Nephron (organoid): ENCODE results near the gene ELP5.

ENCODE experiments used
- H3K27ac Mint-ChIP-seq, 3 experiments: 2 replicates each; pipeline ENCODE4 v1.8.0; 2020; ENCODE audit warnings: mixed read lengths in 3 of 3, mild to moderate bottlenecking in 2 of 3, moderate library complexity in 1 of 3
- H3K27me3 Mint-ChIP-seq: 2 replicates; pipeline ENCODE4 v1.8.0; 2021; ENCODE audit warnings: low read depth, mild to moderate bottlenecking, moderate library complexity, mixed read lengths
- H3K36me3 Mint-ChIP-seq: 2 replicates; pipeline ENCODE4 v1.8.0; 2020; ENCODE audit warnings: low read depth, mixed read lengths
- H3K4me1 Mint-ChIP-seq: 2 replicates; pipeline ENCODE4 v1.8.0; 2020; ENCODE audit warnings: mixed read lengths
- H3K4me3 Mint-ChIP-seq, 3 experiments: 2 replicates each; pipeline ENCODE4 v1.8.0; 2020; ENCODE audit warnings: mild to moderate bottlenecking in 3 of 3, mixed read lengths in 3 of 3, moderate library complexity in 2 of 3
- H3K9me3 Mint-ChIP-seq: 2 replicates; pipeline ENCODE4 v1.8.0; 2020; ENCODE audit warnings: mixed read lengths
- CTCF ChIP-seq, 3 experiments: fragments of 200-600 bp; sonication (generic); IDR thresholded peaks; one replicate each; pipeline ENCODE4 v1.5.0; 2021; ENCODE audit warnings: antibody characterized with exemption in 3 of 3; ENCODE audit not compliant: unreplicated experiment in 3 of 3

ELP5 gene

GRCh38 chr17:7218166-7218565 lies 33.8 kb upstream of the ELP5 start:
- TF ChIP-seq CTCF (IDR thresholded peaks at IDR 0.05; ENCODE audit: unreplicated experiment in 3 of 3) = no peak
- peaks cover 4% of the 10 kb centered on the region for H3K27me3 Mint-ChIP-seq
- H3K27ac Mint-ChIP-seq = peak overlapping the region; percentile 93 to 96 (median 95)
- H3K9me3 Mint-ChIP-seq = no peaks in the 10 kb centered on the region
- H3K36me3 Mint-ChIP-seq = peaks cover 15% of the 10 kb centered on the region
- peaks cover 71% of the 10 kb centered on the region for H3K4me1 Mint-ChIP-seq
- H3K4me3 Mint-ChIP-seq = peak overlapping the region; percentile 89 to 93 (median 89)

DNA sequence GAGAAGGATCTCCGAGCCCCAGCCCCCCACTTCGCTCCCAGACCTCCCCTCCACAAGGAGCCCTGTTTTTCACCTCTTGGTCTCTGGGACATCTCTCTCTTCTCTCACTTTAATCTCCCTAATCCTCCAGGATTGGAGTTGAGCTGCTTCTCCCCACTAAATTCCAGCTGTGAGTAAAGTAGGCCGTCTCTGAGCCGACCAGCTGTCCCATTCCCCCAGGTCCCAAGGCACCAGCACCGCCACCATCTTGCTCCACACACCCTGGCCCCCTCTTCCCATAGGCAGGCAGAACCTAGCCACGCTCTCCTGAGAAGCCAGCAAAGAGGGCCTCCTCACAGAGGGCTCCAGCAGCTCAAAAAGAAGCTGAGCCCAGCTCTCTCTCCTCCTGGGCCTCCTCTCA lies 33.3 kb upstream of the ELP5 start:
- H3K4me3 Mint-ChIP-seq = peak overlapping the region; percentile 89 to 93 (median 89)
- H3K9me3 Mint-ChIP-seq = no peaks in the 10 kb centered on the region
- H3K27ac Mint-ChIP-seq = peak overlapping the region; percentile 93 to 96 (median 95)
- peaks cover 4% of the 10 kb centered on the region for H3K27me3 Mint-ChIP-seq
- peaks cover 15% of the 10 kb centered on the region for H3K36me3 Mint-ChIP-seq
- no peak for TF ChIP-seq CTCF (IDR thresholded peaks at IDR 0.05; ENCODE audit: unreplicated experiment in 3 of 3)
- peaks cover 65% of the 10 kb centered on the region for H3K4me1 Mint-ChIP-seq

DNA sequence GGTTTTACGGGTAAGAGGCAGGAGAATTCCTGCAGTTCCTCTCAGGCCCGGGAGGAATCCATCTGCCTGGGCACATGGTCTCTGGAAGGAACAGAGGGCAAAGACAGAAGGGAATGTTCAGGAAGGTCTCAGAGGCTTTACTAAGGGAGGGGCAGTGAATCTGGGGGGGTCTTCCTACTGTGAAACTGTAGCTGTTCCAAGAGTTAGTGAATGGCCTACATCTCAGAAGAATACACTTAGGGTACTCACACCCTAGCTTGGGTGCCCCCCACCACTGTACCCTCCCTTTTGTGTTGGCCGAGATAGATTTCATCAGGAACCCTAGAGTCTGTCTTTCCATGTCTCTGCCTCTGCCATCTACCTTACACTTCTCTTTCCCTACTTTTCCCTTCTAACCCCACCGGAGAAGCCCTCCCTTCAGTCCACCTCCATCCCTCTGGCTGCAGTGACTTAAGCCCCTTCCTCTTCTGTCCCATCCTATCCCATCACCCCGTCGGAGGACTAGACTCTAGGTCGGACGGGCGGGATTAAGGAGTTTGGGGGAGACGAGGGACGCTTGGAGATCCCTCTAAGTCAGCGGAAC lies 32.7 kb upstream of the ELP5 start:
- H3K9me3 Mint-ChIP-seq = no peaks in the 10 kb centered on the region
- H3K36me3 Mint-ChIP-seq = peaks cover 19% of the 10 kb centered on the region
- H3K4me1 Mint-ChIP-seq = peaks cover 61% of the 10 kb centered on the region
- H3K27ac Mint-ChIP-seq = peak overlapping the region; percentile 93 to 96 (median 95)
- peak overlapping the region; percentile 89 to 93 (median 89) for H3K4me3 Mint-ChIP-seq
- peaks cover 4% of the 10 kb centered on the region for H3K27me3 Mint-ChIP-seq
- no peak for TF ChIP-seq CTCF (IDR thresholded peaks at IDR 0.05; ENCODE audit: unreplicated experiment in 3 of 3)

- H3K9me3 Mint-ChIP-seq = no peaks in the 10 kb centered on the region
- peaks cover 19% of the 10 kb centered on the region for H3K36me3 Mint-ChIP-seq
- no peak for TF ChIP-seq CTCF (IDR thresholded peaks at IDR 0.05; ENCODE audit: unreplicated experiment in 3 of 3)
- H3K27me3 Mint-ChIP-seq = peaks cover 4% of the 10 kb centered on the region
- peaks cover 59% of the 10 kb centered on the region for H3K4me1 Mint-ChIP-seq
- H3K27ac Mint-ChIP-seq = peak within 1 kb of the TSS; percentile 93 to 96 (median 95)
- peak within 1 kb of the TSS; percentile 89 to 97 (median 93) for H3K4me3 Mint-ChIP-seq
Measured at GRCh38 chr17:7219812-7220592, 32.0 kb upstream of the ELP5 start, which contains the start of the genes ACADVL and DLG4. ACADVL (plus strand) TSS chr17:7219938; CDS start chr17:7219985, 47 bp downstream. DLG4 (minus strand) TSS chr17:7219836.

DNA sequence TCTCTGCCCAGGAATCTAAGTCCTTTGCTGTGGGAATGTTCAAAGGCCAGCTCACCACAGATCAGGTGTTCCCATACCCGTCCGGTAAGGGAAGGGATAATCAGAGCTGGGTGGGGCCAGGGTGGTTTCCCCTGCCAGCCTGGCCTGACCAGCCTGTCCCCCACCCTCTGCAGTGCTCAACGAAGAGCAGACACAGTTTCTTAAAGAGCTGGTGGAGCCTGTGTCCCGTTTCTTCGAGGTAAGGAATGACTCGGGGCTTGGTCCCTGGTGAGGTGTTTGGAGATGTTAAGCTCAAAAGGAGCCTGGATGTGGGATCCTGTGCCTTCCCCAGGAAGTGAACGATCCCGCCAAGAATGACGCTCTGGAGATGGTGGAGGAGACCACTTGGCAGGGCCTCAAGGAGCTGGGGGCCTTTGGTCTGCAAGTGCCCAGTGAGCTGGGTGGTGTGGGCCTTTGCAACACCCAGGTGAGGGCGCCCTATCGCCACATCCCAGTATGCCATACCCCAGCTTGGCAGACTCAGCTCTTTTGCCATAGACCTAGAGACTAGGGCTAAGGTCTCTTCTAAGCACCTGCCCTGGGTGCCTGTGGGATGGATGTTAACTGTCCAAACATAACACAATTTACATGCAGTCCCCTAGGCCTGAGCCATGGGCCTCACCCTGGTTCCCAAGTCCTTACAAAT lies 31.3 kb upstream of the ELP5 start:
- H3K9me3 Mint-ChIP-seq = no peaks in the 10 kb centered on the region
- peaks cover 54% of the 10 kb centered on the region for H3K4me1 Mint-ChIP-seq
- peaks cover 19% of the 10 kb centered on the region for H3K36me3 Mint-ChIP-seq
- peak overlapping the region; percentile 89 to 96 (median 95) for H3K27ac Mint-ChIP-seq
- peaks cover 4% of the 10 kb centered on the region for H3K27me3 Mint-ChIP-seq
- TF ChIP-seq CTCF (IDR thresholded peaks at IDR 0.05; ENCODE audit: unreplicated experiment in 3 of 3) = peak in 2 of 3 experiments; percentile 21 to 26
- peak overlapping the region; percentile 89 to 97 (median 93) for H3K4me3 Mint-ChIP-seq
